ENCODE results near the gene OR2H2. TPM values are rescaled to one million over a fixed set of nuclear protein-coding genes. Genes with fewer than 3 reads are reported as not detected.

Gene OR2H2
- total and polyA plus RNA-seq, 2 of the 13 experiments (the other 11 are each of a cell fraction or from before 2014, with no cell fraction given), result not detected

GRCh38 chr6:29561091-29561490 lies 23.8 kb upstream of the OR2H2 start (continued):
- no peak for TF ChIP-seq ZNF446 (CRISPR knock-in tag; IDR thresholded peaks at IDR 0.05)
- TF ChIP-seq ZNF672 (CRISPR knock-in tag; IDR thresholded peaks at IDR 0.05), result no peak
- peak; percentile 89 for TF ChIP-seq RARA (CRISPR knock-in tag; IDR thresholded peaks at IDR 0.05)
- no peak for TF ChIP-seq ZNF441 (CRISPR knock-in tag; IDR thresholded peaks at IDR 0.05; ENCODE audit: borderline replicate concordance)
- peak; percentile 43; the same call in 1 of the 2 replicates for TF ChIP-seq RXRA (CRISPR knock-in tag; IDR thresholded peaks at IDR 0.05)
- no peak for TF ChIP-seq ZBTB26 (CRISPR knock-in tag; IDR thresholded peaks at IDR 0.05; ENCODE audit: borderline replicate concordance)
- TF ChIP-seq ZNF850 (CRISPR knock-in tag; conservative IDR thresholded peaks at IDR 0.05), result no peak
- no peak for TF ChIP-seq CENPX (CRISPR knock-in tag; IDR thresholded peaks at IDR 0.05)
- no peak for TF ChIP-seq MEIS1 (CRISPR knock-in tag; IDR thresholded peaks at IDR 0.05; ENCODE audit: borderline replicate concordance)
- TF ChIP-seq ZEB1 (IDR thresholded peaks at IDR 0.05; ENCODE audit: insufficient replicate concordance, low read depth), result no peak
- TF ChIP-seq BRD4 (CRISPR knock-in tag; IDR thresholded peaks at IDR 0.05), result no peak
- TF ChIP-seq TOE1 (CRISPR knock-in tag; IDR thresholded peaks at IDR 0.05), result no peak
- 0 out of 2 replicates have a peak, but pooled peaks have one; percentile 20 for TF ChIP-seq GATAD2A (CRISPR knock-in tag; IDR thresholded peaks at IDR 0.05)
- peak; percentile 80; the same call in 1 of the 2 replicates for TF ChIP-seq HMG20A (CRISPR knock-in tag; IDR thresholded peaks at IDR 0.05; ENCODE audit: borderline replicate concordance)
- TF ChIP-seq ZNF296 (CRISPR knock-in tag; conservative IDR thresholded peaks at IDR 0.05), result no peak
- TF ChIP-seq CBX1 (IDR thresholded peaks at IDR 0.05; ENCODE audit: low read depth), result no peak
- TF ChIP-seq ZMAT5 (CRISPR knock-in tag; IDR thresholded peaks at IDR 0.05; ENCODE audit: borderline replicate concordance, low read depth), result no peak
- TF ChIP-seq ZMYM4 (CRISPR knock-in tag; IDR thresholded peaks at IDR 0.05), result no peak
- TF ChIP-seq RXRB (CRISPR knock-in tag; IDR thresholded peaks at IDR 0.05; ENCODE audit: borderline replicate concordance), result peak; percentile 76
- TF ChIP-seq CREB1 (IDR thresholded peaks at IDR 0.05), result no peak
- peak; percentile 43; the same call in 1 of the 2 replicates for TF ChIP-seq CREB1 (CRISPR knock-in tag; IDR thresholded peaks at IDR 0.05)
- TF ChIP-seq ZNF18 (CRISPR knock-in tag; IDR thresholded peaks at IDR 0.05; ENCODE audit: insufficient replicate concordance), result no peak
- no peak for TF ChIP-seq PCBP1 (IDR thresholded peaks at IDR 0.05; ENCODE audit: borderline replicate concordance, low read depth, low read length)
- TF ChIP-seq THRA (CRISPR knock-in tag; IDR thresholded peaks at IDR 0.05; ENCODE audit: borderline replicate concordance), result peak; percentile 31; the same call in 1 of the 2 replicates
- TF ChIP-seq PRDM10 (CRISPR knock-in tag; IDR thresholded peaks at IDR 0.05; ENCODE audit: low read depth), result no peak

Data from HepG2 (cell line).